GM12875 (cell line): ENCODE data around the gene RPRD1B.

Experiments used
- H3K4me3 ChIP-seq: one replicate; pipeline ENCODE4 v1.5.1; 2011; ENCODE audit warnings: low read depth, low read length, control low read depth
- TF ChIP-seq, protein P1 (sequence below): IDR thresholded peaks from 2 replicates; pipeline ENCODE4 v1.5.1; 2011; ENCODE audit warnings: low read depth, mild to moderate bottlenecking, control low read depth, inconsistent platforms, low read length, moderate library complexity, borderline replicate concordance; ENCODE audit not compliant: insufficient read depth

The RPRD1B gene

DNA sequence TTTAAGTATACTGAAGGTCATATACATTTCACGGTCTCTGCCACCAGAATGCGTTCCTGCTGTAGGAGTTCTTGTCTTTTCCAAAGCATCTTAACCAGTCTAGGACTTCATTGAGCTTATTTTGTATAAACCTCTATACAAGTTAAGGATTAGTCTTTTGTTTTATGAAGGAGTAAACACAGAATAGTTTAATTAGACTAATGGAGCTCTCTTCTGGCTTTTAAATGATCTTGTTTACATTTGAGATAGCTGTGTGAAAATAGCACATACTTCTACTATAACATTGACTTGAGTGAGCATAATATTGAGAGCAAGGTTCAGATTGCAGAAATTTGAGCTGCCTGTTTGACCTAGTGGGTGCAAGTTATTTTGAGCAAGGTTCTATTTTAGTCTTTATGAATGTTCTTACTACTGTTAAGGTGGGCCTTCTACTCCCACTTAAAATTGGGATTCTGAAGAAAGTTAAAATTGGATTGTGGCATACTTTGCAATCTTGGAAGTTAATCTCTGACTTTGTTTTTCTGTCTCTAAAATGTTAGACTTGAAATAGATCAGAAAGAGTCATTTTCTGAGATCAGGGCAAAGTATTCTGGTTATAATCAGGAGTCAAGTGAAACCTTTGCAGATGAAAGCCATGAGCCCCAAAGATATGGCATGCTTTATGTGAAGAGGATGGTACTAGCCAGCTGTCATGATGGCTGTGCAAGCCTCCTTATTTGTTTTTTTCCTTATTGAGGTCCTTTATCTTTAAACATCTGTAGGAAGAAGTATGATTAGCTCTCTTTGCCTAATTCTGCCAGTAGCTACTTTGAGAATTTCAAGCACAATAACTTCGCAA lies 41.8 kb downstream of the RPRD1B start:
- no peak overlapping the region for H3K4me3 ChIP-seq
- TF ChIP-seq, protein P1, sequence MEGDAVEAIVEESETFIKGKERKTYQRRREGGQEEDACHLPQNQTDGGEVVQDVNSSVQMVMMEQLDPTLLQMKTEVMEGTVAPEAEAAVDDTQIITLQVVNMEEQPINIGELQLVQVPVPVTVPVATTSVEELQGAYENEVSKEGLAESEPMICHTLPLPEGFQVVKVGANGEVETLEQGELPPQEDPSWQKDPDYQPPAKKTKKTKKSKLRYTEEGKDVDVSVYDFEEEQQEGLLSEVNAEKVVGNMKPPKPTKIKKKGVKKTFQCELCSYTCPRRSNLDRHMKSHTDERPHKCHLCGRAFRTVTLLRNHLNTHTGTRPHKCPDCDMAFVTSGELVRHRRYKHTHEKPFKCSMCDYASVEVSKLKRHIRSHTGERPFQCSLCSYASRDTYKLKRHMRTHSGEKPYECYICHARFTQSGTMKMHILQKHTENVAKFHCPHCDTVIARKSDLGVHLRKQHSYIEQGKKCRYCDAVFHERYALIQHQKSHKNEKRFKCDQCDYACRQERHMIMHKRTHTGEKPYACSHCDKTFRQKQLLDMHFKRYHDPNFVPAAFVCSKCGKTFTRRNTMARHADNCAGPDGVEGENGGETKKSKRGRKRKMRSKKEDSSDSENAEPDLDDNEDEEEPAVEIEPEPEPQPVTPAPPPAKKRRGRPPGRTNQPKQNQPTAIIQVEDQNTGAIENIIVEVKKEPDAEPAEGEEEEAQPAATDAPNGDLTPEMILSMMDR = no peak

- no peak overlapping the region for H3K4me3 ChIP-seq
- TF ChIP-seq, protein P1 = no peak
Measured at GRCh38 chr20:38076548-38076947, 43.0 kb downstream of the RPRD1B start.

DNA sequence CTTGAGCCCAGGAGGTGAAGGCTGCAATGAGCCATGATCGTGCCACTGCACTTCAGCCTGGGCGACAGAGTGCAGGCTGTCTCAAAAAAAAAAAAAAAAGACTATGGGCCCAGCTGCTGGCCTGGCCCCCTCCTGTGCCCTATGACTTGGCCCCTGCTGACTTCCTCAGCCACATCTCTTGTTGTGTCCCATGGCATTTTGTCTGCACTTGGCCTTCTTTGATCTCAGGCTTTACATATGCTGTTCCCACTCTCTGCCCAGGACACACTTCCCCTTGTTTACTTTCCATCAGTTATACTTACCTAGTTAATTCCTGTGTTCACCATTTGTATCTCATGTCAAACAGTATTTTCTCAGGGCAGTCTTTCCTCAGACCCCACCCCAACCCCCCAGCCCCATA lies 44.5 kb downstream of the RPRD1B start:
- TF ChIP-seq, protein P1 = no peak
- H3K4me3 ChIP-seq = no peak overlapping the region

DNA sequence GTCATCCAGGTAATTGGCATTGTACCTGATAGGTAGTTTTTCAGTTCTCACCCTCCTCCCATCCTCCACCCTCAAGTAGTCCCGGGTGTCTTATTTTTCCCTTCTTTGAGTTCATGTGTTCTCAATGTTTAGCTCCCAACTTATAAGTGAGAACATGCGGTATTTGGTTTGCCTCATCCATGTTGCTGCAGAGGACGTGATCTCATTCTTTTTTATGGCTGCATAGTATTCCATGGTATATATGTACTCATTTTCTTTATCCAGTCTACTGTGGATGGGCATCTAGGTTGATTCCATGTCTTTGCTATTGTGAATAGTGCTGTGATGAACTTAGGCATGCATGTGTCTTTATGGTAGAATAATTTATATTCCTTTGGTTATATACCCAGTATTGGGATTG lies 45.8 kb downstream of the RPRD1B start:
- TF ChIP-seq, protein P1 = no peak
- H3K4me3 ChIP-seq = no peak overlapping the region

- no peak overlapping the region for H3K4me3 ChIP-seq
- TF ChIP-seq, protein P1 = no peak
Measured at GRCh38 chr20:38081575-38081974, 48.0 kb downstream of the RPRD1B start.

GRCh38 chr20:38082894-38083293 lies 49.3 kb downstream of the RPRD1B start:
- TF ChIP-seq, protein P1 = no peak
- no peak overlapping the region for H3K4me3 ChIP-seq
